ENCODE measurements around the gene ELAC2. TPM values are rescaled to one million over a fixed set of nuclear protein-coding genes. Genes with fewer than 3 reads are reported as not detected.

The ELAC2 gene
- total and polyA plus RNA-seq, 12 donors, result 32.3 to 76.8 (median 61.4) TPM

DNA sequence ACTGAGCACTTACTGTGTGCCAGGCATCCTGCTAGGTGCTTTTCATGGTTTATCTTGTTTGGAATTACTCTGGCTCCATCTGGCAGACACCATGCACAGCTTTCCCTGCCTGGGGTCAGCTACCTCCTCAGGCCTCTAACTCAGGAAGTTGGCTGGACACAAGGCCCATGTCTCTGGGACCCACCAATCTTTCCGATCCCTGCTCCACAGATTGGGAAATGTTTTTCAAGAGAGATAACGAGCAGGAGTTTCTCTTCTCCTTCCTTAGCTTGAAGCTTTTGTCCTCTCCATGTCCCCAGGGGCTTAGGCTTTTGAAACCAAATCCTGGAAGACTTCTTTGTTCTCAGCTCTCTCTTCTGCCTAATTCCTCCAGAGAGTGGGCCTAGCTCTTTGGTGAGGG, 11.5 kb upstream of the ELAC2 start:
- H3K27ac ChIP-seq, result no peak overlapping the region
- H3K4me3 ChIP-seq, result no peak overlapping the region
- H3K4me1 ChIP-seq, result peaks cover 0 to 12% (median under 1%) of the 10 kb centered on the region in 9 donors
- no peaks in the 10 kb centered on the region for H3K9me3 ChIP-seq
- ATAC-seq (no peak), DNase-seq (no peak)
- TF ChIP-seq, protein P1, sequence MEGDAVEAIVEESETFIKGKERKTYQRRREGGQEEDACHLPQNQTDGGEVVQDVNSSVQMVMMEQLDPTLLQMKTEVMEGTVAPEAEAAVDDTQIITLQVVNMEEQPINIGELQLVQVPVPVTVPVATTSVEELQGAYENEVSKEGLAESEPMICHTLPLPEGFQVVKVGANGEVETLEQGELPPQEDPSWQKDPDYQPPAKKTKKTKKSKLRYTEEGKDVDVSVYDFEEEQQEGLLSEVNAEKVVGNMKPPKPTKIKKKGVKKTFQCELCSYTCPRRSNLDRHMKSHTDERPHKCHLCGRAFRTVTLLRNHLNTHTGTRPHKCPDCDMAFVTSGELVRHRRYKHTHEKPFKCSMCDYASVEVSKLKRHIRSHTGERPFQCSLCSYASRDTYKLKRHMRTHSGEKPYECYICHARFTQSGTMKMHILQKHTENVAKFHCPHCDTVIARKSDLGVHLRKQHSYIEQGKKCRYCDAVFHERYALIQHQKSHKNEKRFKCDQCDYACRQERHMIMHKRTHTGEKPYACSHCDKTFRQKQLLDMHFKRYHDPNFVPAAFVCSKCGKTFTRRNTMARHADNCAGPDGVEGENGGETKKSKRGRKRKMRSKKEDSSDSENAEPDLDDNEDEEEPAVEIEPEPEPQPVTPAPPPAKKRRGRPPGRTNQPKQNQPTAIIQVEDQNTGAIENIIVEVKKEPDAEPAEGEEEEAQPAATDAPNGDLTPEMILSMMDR (IDR thresholded peaks at IDR 0.05), result no peak
- H3K36me3 ChIP-seq, result no peaks in the 10 kb centered on the region
- intact Hi-C loops (cut with DNase I), result loop anchor here in 1 of 10 donors (10.0 kb wide), 1 partner anchor 855 kb away; no protein-coding TSS in a partner anchor
- H3K27me3 ChIP-seq, result peaks cover 0 to 4% (median 0%) of the 10 kb centered on the region in 7 donors
- 49 to 57% methylated on average over 2 of the region's 2 CpGs for WGBS, 2 donors

DNA sequence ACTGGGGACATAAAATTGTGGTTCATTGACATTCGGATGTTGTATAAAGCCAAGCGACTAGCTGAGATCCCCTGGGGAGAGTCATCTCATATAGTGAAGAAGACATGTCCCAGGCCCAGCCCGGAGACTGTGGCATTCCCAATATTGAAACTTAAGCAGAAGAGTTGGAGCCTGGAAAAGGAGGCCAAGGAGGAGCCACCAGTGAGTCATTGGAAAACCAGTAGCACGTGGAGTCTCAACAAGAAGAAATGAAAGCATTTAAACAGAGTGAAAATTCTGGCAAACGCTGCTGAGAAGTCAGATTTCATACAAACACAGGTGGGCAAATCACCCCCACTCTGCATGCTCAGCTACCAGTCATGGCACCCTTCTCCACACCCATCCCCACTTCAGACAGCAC, 9.4 kb upstream of the ELAC2 start:
- Histone ChIP-seq H3K4me1 (peaks cover 0 to 14% (median 3%) of the 10 kb centered on the region in 9 donors), H3K27me3 (peaks cover 0 to 4% (median 0%) of the 10 kb centered on the region in 7 donors), H3K27ac (no peak overlapping the region), H3K36me3 (no peaks in the 10 kb centered on the region), H3K9me3 (no peaks in the 10 kb centered on the region), H3K4me3 (no peak overlapping the region)
- WGBS, 2 donors, result 89 to 90% methylated on average over 5 of the region's 5 CpGs
- TF ChIP-seq, protein P1 (IDR thresholded peaks at IDR 0.05), result no peak
- ATAC-seq (no peak), DNase-seq (no peak)
- intact Hi-C loops (cut with DNase I), result loop anchor here in 1 of 10 donors (10.0 kb wide), 1 partner anchor 852 kb away; no protein-coding TSS in a partner anchor

DNA sequence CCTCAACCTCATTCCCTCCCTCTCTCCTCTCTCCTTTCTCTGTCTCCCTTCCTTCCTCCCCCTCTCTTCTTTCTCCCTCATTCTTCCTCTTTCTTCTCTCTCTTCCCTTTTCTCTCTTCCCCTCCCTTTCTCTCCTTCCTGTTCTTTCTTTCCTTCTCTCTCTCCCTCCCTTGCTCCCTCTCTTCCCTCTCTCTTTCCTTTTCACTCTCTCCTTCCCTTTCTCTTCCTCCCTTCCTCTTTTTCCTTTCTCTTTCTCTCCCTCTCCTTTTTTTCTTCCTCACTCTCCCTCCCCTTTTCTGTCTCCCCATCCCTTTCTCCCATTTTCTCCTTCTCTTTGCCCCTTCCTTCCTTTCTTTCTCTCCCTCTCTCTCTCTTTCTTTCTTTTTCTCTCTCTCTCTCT, 7.9 kb upstream of the ELAC2 start:
- Histone ChIP-seq H3K4me3 (no peak overlapping the region), H3K27ac (no peak overlapping the region), H3K9me3 (no peaks in the 10 kb centered on the region), H3K27me3 (peaks cover 0 to 4% (median 0%) of the 10 kb centered on the region in 7 donors), H3K4me1 (peaks cover 0 to 8% (median 3%) of the 10 kb centered on the region in 9 donors), H3K36me3 (no peaks in the 10 kb centered on the region)
- intact Hi-C loops (cut with DNase I), result loop anchor here in 1 of 10 donors (10.0 kb wide), 1 partner anchor 851 kb away; no protein-coding TSS in a partner anchor
- ATAC-seq (no peak), DNase-seq (no peak)
- TF ChIP-seq, protein P1 (IDR thresholded peaks at IDR 0.05), result no peak

DNA sequence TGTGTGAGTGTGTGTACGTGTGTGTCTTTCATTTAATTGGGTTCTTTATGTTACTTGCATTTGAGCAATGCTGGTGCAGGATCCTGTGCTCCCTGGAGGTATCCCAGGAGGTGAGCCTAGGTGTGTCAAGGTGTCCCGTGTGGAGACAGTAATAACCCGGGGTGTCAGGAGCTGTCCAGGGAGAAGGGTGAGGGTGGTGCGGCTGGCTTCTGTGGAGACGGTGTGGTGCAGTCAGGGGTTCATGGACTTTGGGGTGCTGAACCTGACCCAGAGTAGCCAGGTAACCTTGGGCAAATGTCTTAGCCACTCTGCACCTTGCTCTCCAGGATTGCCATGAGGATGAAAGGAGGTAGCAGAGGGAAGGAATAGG, 7.4 kb upstream of the ELAC2 start:
- Histone ChIP-seq H3K27ac (no peak overlapping the region), H3K4me1 (peaks cover 0 to 8% (median 3%) of the 10 kb centered on the region in 9 donors), H3K27me3 (peaks cover 0 to 4% (median 0%) of the 10 kb centered on the region in 7 donors), H3K4me3 (no peak overlapping the region), H3K9me3 (no peaks in the 10 kb centered on the region), H3K36me3 (no peaks in the 10 kb centered on the region)
- intact Hi-C loops (cut with DNase I), result loop anchor here in 1 of 10 donors (10.0 kb wide), 1 partner anchor 850 kb away; no protein-coding TSS in a partner anchor
- TF ChIP-seq, protein P1 (IDR thresholded peaks at IDR 0.05), result no peak
- WGBS, 2 donors, result 72 to 76% methylated on average over 5 of the region's 5 CpGs
- ATAC-seq (no peak), DNase-seq (no peak)
